Ovary (tissue), 9 donors: ENCODE data around the gene DLX3. TPM values are rescaled to one million over a fixed set of nuclear protein-coding genes. Genes with fewer than 3 reads are reported as not detected.

Source experiments
- DNase-seq, 5 donors: peaks; one replicate each; pipeline ENCODE4 v3.0.0-alpha.2; 2019 to 2020
- H3K27ac ChIP-seq, 2 donors: fragments of 200-600 bp; one replicate each; pipeline versions ENCODE4 v1.5.1 to v1.8.0; 2019 to 2022
- H3K27me3 ChIP-seq: fragments of 200-600 bp; one replicate; pipeline ENCODE4 v1.8.0; 2022
- H3K36me3 ChIP-seq: fragments of 200-600 bp; sonication (generic); one replicate; pipeline ENCODE4 v1.5.1; 2019
- H3K4me1 ChIP-seq: one replicate; pipeline ENCODE4 v1.8.1; 2013; ENCODE audit warnings: mild to moderate bottlenecking, moderate library complexity; ENCODE audit not compliant: insufficient read depth
- H3K4me3 ChIP-seq: fragments of 200-600 bp; sonication (generic); one replicate; pipeline ENCODE4 v1.5.1; 2017
- H3K9me3 ChIP-seq, 2 donors: fragments of 200-600 bp in 1 of 2; sonication (generic) in 1 of 2; one replicate each; pipeline versions ENCODE4 v1.5.1 to v1.8.1; 2013 to 2019; ENCODE audit warnings: mild to moderate bottlenecking in 1 of 2, moderate library complexity in 1 of 2
- CTCF ChIP-seq, 3 donors: fragments of 450-650 bp in 2 of 3; fragments of 200-600 bp in 1 of 3; IDR thresholded peaks; one replicate each; pipeline versions ENCODE4 v1.5.1 to v1.8.0; 2016 to 2022; ENCODE audit warnings: antibody characterized with exemption in 3 of 3, mild to moderate bottlenecking in 1 of 3
- EP300 ChIP-seq: sonication (generic); formaldehyde crosslinking; IDR thresholded peaks from one replicate; pipeline ENCODE4 v1.6.1; 2017; ENCODE audit warnings: antibody characterized with exemption
- POLR2A ChIP-seq: fragments of 450-650 bp; IDR thresholded peaks from one replicate; pipeline ENCODE4 v1.6.1; 2017; ENCODE audit warnings: antibody characterized with exemption, mild to moderate bottlenecking, moderate library complexity
- WGBS, 3 donors: extraction: QIAGEN DNeasy Blood & Tissue Kit in 1 of 3; methylation state at CpG; one replicate each; pipeline versions ENCODE4 v1.1.5 to v1.1.7; 2013 to 2017; 5-methylcytosine and 5-hydroxymethylcytosine counted together
- intact Hi-C, 4 donors: fragments of 100-400 bp; cut with DNase I; formaldehyde crosslinking; loops; one replicate each; pipeline versions ENCODE4 v1.11.0 to v1.15.1; 2022 to 2023
- polyA plus RNA-seq, 2 donors: library from polyadenylated mRNA; stranded (reverse); fragments of 200-250 nt in 1 of 2; fragments of 350-450 nt in 1 of 2; fragmentation: Illumina TruSeq in 1 of 2; extraction: RNeasy Lipid Tissue Mini Kit (QIAGEN cat#74804) in 1 of 2; gene quantifications; one replicate each; pipeline ENCODE4 v1.2.3, GENCODE V29; 2013 to 2014
- total RNA-seq, 7 donors: library from RNA; depleted of rRNA in 2 of 7; stranded (reverse); fragments of >200 nt in 2 of 7; fragmentation: NEBNext Ultra II Directional in 3 of 7; extraction: Animal tissue kit (Norgen Biotek cat#: 25700) in 3 of 7; gene quantifications; one replicate each; pipeline versions ENCODE4 v1.1.0 to v1.2.4, GENCODE V29; 2016 to 2023
- donor health status: DM: no; HTN: no; CAD: no; lungs with moderate emphysema.
- donor health status: DM: no; HTN: no; CAD: no.
- donor health status: Bipolar disorder and iron deficiency.
- donor health status: DM: yes; HTN: yes; CAD: no.
- donor health status: DM: no; HTN: no; CAD: no.
- donor health status: DM: yes; HTN: yes; CAD: no.

DLX3 gene
- total and polyA plus RNA-seq, 9 donors = 0.10 to 1.3 (median 0.28) TPM; not detected in 1

DNA sequence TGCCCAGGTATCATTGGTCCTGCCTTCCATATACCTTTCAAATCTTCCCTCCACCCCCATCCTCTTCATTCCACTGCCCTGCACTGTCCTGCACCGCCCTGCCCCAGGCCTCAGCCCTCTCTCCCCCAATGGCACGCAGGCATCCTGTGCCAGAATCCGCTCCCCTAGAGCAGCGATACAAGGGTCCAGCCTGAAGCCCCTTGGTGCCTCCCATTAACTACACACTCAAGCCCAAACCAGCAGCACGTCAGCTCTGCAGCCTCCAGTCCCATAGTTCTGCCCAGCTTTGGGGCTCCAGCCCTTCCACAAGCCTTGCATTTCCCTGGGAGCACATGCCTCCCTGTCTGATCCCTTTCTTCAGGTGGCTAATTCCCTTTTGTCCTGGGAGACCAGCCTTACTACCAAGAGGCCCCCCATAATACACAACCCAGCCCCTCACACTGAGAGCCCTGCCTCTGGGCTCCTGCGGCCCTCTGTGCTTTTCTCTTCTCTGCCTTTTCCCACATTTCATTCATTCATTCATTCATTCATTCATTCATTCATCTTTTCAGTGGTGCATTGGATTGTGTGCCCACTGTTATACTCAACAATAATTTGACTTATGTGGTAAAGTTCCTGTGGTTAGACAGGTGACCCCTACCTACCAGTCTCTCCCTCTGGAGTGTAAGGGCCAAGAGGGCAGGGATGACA, 26.8 kb upstream of the DLX3 start:
- 94% methylated on average over 6 of the region's 6 CpGs for whole genome bisulfite sequencing, 3 donors
- no peak overlapping the region for H3K27ac ChIP-seq
- H3K4me1 ChIP-seq = no peaks in the 10 kb centered on the region
- TF ChIP-seq EP300 (no peak), CTCF (IDR thresholded peaks at IDR 0.05) (no peak), POLR2A (no peak)
- no peak overlapping the region for H3K4me3 ChIP-seq
- no peaks in the 10 kb centered on the region for H3K36me3 ChIP-seq
- H3K27me3 ChIP-seq = no peaks in the 10 kb centered on the region
- intact Hi-C loops = loop anchor here in 2 of 4 donors (10.0 kb wide), 2 partner anchors 273 to 283 kb away; no protein-coding TSS in a partner anchor
- no peak for DNase-seq
- H3K9me3 ChIP-seq = no peaks in the 10 kb centered on the region

GRCh38 chr17:50020841-50021599, 26.0 kb upstream of the DLX3 start:
- intact Hi-C loops = loop anchor here in 2 of 4 donors (10.0 kb wide), 2 partner anchors 274 to 284 kb away; no protein-coding TSS in a partner anchor
- Histone ChIP-seq H3K27ac (no peak overlapping the region), H3K4me1 (no peaks in the 10 kb centered on the region), H3K9me3 (no peaks in the 10 kb centered on the region), H3K36me3 (no peaks in the 10 kb centered on the region), H3K27me3 (no peaks in the 10 kb centered on the region), H3K4me3 (no peak overlapping the region)
- no peak for DNase-seq
- WGBS, 3 donors = 63 to 68% (median 65%) methylated on average over 13 of the region's 13 CpGs
- no peak for TF ChIP-seq EP300
- TF ChIP-seq POLR2A = no peak
- TF ChIP-seq CTCF (IDR thresholded peaks at IDR 0.05) = no peak

DNA sequence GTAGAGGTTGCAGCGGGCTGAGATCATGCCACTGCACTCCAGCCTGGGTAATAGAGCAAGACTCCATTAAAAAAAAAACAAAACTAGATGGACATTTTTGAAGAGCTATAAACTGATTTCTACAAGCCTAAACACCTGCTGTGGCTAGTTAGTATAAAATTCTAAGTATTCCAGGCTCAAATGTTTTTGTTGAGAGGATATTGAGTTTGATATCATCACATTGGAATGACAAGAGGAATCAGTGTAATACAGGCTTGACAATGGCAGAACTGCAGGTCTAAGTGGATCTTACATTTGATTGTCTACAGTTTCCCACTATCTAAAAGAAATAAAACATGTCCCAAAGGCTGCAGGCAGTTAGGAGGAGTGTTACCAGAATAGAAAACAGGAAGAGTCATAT, 23.9 kb upstream of the DLX3 start:
- DNase-seq = no peak
- TF ChIP-seq CTCF (IDR thresholded peaks at IDR 0.05) (no peak), POLR2A (no peak), EP300 (no peak)
- Histone ChIP-seq H3K4me3 (no peak overlapping the region), H3K27me3 (no peaks in the 10 kb centered on the region), H3K9me3 (no peaks in the 10 kb centered on the region), H3K4me1 (no peaks in the 10 kb centered on the region), H3K27ac (no peak overlapping the region), H3K36me3 (no peaks in the 10 kb centered on the region)
- intact Hi-C loops = no loop called here
- WGBS, 3 donors = 89 to 96% (median 96%) methylated on average over 1 of the region's 1 CpG

DNA sequence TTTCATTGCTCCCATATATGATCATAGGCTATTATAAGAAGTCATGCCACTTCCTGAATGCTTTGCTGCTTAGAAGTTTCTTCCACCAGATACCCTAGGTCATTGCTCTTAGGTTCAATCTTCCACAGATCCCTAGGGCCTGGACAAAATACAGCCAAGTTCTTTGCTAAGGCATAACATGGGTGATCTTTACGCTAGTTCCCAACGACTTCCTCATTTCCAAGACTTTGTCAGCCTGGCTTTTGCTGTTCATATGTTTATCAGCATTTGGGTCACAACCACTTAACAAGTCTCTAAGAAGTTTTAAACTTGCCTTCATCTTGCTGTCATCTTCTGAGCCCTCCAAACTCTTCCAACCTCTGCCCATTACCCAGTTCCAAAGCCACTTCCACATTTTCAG, 20.1 kb upstream of the DLX3 start:
- no peak for DNase-seq
- Histone ChIP-seq H3K4me3 (no peak overlapping the region), H3K9me3 (no peaks in the 10 kb centered on the region), H3K27me3 (no peaks in the 10 kb centered on the region), H3K4me1 (no peaks in the 10 kb centered on the region), H3K27ac (no peak overlapping the region), H3K36me3 (no peaks in the 10 kb centered on the region)
- intact Hi-C loops = no loop called here
- TF ChIP-seq EP300 (no peak), CTCF (IDR thresholded peaks at IDR 0.05) (no peak), POLR2A (no peak)
- 88 to 92% (median 89%) methylated on average over 2 of the region's 2 CpGs for WGBS, 3 donors
